ENCODE results near the gene PTPN3. TPM values are rescaled to one million over a fixed set of nuclear protein-coding genes. Genes with fewer than 3 reads are reported as not detected.

PTPN3 gene
- total and polyA plus RNA-seq, 10 of the 15 experiments (the other 5 are each of a cell fraction or from before 2014, with no cell fraction given), result 0.18 to 1.3 (median 0.39) TPM

DNA sequence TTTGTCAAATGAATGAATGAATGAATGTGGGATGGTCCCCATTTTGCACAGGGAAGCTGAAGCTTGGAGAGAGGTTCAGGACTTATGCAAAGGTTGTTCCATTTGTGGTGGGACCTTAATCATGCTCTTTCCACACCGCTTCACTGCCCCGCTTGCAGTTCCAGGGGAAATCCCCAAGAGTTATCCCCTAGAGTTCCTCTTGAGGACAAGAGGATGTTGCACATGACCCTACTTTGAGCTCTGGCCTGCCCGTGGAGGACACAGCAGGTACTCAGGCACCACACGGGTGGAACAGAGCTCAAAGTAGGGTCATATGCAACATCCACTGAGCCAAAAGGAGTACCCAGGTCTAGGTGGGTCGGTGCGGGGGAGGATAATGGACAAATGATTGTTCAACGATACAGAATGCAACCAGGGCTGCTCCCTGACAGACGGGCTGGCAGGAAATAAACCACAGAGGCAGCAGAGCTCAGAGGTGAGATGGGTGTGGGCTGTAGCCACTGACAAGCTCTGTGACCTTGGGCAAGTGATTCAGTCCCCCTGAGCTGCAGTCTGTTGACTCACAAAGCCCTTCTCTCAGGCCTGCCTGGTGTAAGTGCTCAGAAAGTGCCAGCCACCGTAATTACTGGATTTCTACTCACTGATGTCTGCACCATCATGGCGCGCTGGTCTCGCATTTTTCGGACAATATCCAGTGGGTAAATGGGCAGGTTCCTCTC is 116.9 kb downstream of the PTPN3 start (continued):
- peak in 1 of 2 experiments; percentile 7; a peak in 1 of 3 replicates for TF ChIP-seq EGR1 (IDR thresholded peaks at IDR 0.05; ENCODE audit: borderline replicate concordance in 1 of 2, low read depth in 2 of 2, low read length in 2 of 2)
- TF ChIP-seq NRF1 (conservative IDR thresholded peaks at IDR 0.05; ENCODE audit: low read depth, low read length), result no peak
- 0 out of 2 replicates have a peak, but pooled peaks have one; percentile 60 for TF ChIP-seq IKZF1 (conservative IDR thresholded peaks at IDR 0.05)
- peak; percentile 47; the same call in 1 of the 2 replicates for TF ChIP-seq EED (IDR thresholded peaks at IDR 0.05; ENCODE audit: low read depth)
- no peak for TF ChIP-seq BCL11A (IDR thresholded peaks at IDR 0.05; ENCODE audit: low read depth, low read length)
- TF ChIP-seq, protein P1, sequence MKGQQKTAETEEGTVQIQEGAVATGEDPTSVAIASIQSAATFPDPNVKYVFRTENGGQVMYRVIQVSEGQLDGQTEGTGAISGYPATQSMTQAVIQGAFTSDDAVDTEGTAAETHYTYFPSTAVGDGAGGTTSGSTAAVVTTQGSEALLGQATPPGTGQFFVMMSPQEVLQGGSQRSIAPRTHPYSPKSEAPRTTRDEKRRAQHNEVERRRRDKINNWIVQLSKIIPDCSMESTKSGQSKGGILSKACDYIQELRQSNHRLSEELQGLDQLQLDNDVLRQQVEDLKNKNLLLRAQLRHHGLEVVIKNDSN (IDR thresholded peaks at IDR 0.05; ENCODE audit: borderline replicate concordance, extremely low read length, insufficient read depth, low read depth, low read length), result no peak
- TF ChIP-seq RUNX3 (IDR thresholded peaks at IDR 0.05; ENCODE audit: low read length), result peak; percentile 63
- peak in 1 of 2 experiments; percentile 46; a peak in 2 of 4 replicates for TF ChIP-seq BHLHE40 (IDR thresholded peaks at IDR 0.05; ENCODE audit: borderline replicate concordance in 1 of 2, low read depth in 2 of 2, low read length in 1 of 2)
- TF ChIP-seq NR2C1 (IDR thresholded peaks at IDR 0.05), result no peak
- TF ChIP-seq IRF4 (IDR thresholded peaks at IDR 0.05; ENCODE audit: low read depth, low read length), result no peak
- TF ChIP-seq YY1 (IDR thresholded peaks at IDR 0.05; ENCODE audit: low read depth, low read length), result 0 out of 2 replicates have a peak, but pooled peaks have one; percentile 27

DNA sequence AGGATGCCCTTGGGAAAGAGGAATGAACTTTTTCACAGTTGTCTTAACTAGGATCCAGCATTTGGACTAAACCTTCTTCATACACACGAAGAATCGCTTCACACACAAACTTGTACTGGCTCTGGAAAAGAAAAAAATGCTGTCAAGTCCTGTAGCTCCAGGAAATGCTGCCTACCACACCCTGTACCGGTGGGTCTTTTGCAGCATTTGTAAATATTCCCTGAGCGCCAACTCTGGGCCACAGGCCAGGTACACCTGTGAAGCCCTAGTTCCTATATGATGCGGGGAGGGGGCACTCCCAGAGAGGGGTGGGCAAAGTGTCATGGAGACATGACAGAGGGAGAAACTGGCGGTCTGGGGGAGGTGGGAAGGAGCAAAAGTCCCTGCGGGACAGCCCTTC is 118.6 kb downstream of the PTPN3 start:
- ChIA-PET POLR2A (no interaction called here), RAD21 (ENCODE audit: unreplicated experiment) (interaction anchor here (1.6 kb wide), 1 partner anchor 20 kb away, joined by 6 read pairs; no protein-coding TSS in a partner anchor), CTCF (interaction anchor here (1.1 to 2.4 kb wide), 2 partner anchors 20 to 91 kb away, joined by 3 to 10 read pairs; no protein-coding TSS in a partner anchor), SMC1A (ENCODE audit: uncharacterized antibody, unreplicated experiment) (interaction anchor here (2.1 kb wide), 1 partner anchor 20 kb away, joined by 10 read pairs; no protein-coding TSS in a partner anchor)
- intact Hi-C loops (cut with micrococcal nuclease; ENCODE audit: unreplicated experiment), result no loop called here
- DNase-seq (ENCODE audit: low read depth, low spot score) (no peak), FAIRE-seq (no peak), ATAC-seq (no peak)
- no TSS peak for BruUV-seq (replicated peaks)
- H3K27ac ChIP-seq (ENCODE audit: control insufficient read depth, insufficient read depth), result no peak overlapping the region
- no peak overlapping the region for H3K4me3 ChIP-seq
- H3K9me3 ChIP-seq (replicated peaks; ENCODE audit: control insufficient read depth, insufficient read depth, low read length), result peaks cover 1% of the 10 kb centered on the region; the same call in 1 of the 3 replicates
- no peak overlapping the region for H3K9ac ChIP-seq (ENCODE audit: control insufficient read depth, insufficient read depth, low read length)
- H4K20me1 ChIP-seq (ENCODE audit: control insufficient read depth, insufficient read depth), result no peaks in the 10 kb centered on the region
- no peak overlapping the region for H3K4me2 ChIP-seq (ENCODE audit: control insufficient read depth, insufficient read depth)
- in situ Hi-C loops (cut with MboI), result no loop called here
- H3K36me3 ChIP-seq (ENCODE audit: control insufficient read depth in 2 of 2, insufficient read depth in 2 of 2, low read length in 1 of 2), result no peaks in the 10 kb centered on the region
- peaks cover 31% of the 10 kb centered on the region for H3K4me1 ChIP-seq (ENCODE audit: control insufficient read depth, insufficient read depth, low read length)
- no peaks in the 10 kb centered on the region for H3K79me2 ChIP-seq (ENCODE audit: control insufficient read depth, insufficient read depth, low read length)
- H3K27me3 ChIP-seq (replicated peaks in 1 of 2; ENCODE audit: control insufficient read depth in 2 of 2, insufficient read depth in 2 of 2, low read length in 1 of 2), result no peaks in the 10 kb centered on the region; a peak in 1 of 4 replicates
- WGBS (ENCODE audit: insufficient coverage, insufficient replicate concordance, low lambda C conversion rate, missing lambda C conversion rate), result 85% methylated on average over 7 of the region's 7 CpGs
- no peak overlapping the region for H2AFZ ChIP-seq (ENCODE audit: control insufficient read depth, low read depth, low read length)
- TF ChIP-seq NFYA (IDR thresholded peaks at IDR 0.05; ENCODE audit: borderline replicate concordance, low read depth, low read length), result no peak
- TF ChIP-seq EED (IDR thresholded peaks at IDR 0.05; ENCODE audit: low read depth), result no peak
- no peak for TF ChIP-seq TBL1XR1 (IDR thresholded peaks at IDR 0.05; ENCODE audit: low read depth, low read length)
- TF ChIP-seq KDM1A (IDR thresholded peaks at IDR 0.05; ENCODE audit: borderline replicate concordance), result no peak
- no peak for TF ChIP-seq POLR2A (IDR thresholded peaks at IDR 0.05; ENCODE audit: low read depth, low read length)
- no peak for TF ChIP-seq SREBF1 (IDR thresholded peaks at IDR 0.05; ENCODE audit: low read length)
- TF ChIP-seq MEF2B (IDR thresholded peaks at IDR 0.05; ENCODE audit: partially characterized antibody, poor library complexity, severe bottlenecking), result no peak
- no peak for TF ChIP-seq SUPT20H (IDR thresholded peaks at IDR 0.05; ENCODE audit: borderline replicate concordance, control insufficient read depth, low read depth, low read length)
- TF ChIP-seq, protein P2, sequence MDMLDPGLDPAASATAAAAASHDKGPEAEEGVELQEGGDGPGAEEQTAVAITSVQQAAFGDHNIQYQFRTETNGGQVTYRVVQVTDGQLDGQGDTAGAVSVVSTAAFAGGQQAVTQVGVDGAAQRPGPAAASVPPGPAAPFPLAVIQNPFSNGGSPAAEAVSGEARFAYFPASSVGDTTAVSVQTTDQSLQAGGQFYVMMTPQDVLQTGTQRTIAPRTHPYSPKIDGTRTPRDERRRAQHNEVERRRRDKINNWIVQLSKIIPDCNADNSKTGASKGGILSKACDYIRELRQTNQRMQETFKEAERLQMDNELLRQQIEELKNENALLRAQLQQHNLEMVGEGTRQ (IDR thresholded peaks at IDR 0.05; ENCODE audit: borderline replicate concordance, low read depth, low read length), result no peak
- no peak for TF ChIP-seq SMAD1 (IDR thresholded peaks at IDR 0.05; ENCODE audit: low read depth, partially characterized antibody)
- no peak for TF ChIP-seq SMARCA5 (IDR thresholded peaks at IDR 0.05)

All from GM12878 (cell line).